ENCODE results near the gene HOXA3. TPM values are rescaled to one million over a fixed set of nuclear protein-coding genes. Genes with fewer than 3 reads are reported as not detected.

The HOXA3 gene
- total RNA-seq, 1 experiment from 2014 or later, result 22.6 TPM

DNA sequence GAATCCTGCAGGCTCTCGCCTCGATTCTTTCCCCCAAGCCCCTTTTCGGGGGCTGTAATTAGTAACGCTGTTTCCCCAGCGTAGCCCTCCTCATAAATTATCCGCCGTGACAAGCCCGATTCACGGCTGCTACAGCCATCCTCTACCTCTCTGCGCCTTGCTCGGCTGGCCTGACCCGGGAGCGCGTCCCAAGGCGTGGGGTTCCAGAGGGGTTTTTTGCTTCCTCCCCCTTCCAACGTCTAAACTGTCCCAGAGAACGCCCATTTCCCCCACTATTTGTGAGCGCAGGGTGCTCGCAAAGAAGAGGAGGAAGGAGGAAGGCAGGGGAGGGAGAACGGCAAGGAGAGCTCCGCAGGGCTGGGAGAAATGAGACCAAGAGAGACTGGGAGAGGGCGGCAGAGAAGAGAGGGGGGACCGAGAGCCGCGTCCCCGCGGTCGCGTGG, 9.8 kb downstream of the HOXA3 start:
- 0 out of 2 replicates have a peak, but pooled peaks cover 6% of the 10 kb centered on the region for H3K4me1 ChIP-seq
- Mint-ChIP-seq H3K4me3 (ENCODE audit: unreplicated experiment) (peak overlapping the region; percentile 78), H3K36me3 (ENCODE audit: insufficient read depth, unreplicated experiment) (peaks cover 11% of the 10 kb centered on the region), H3K4me1 (ENCODE audit: low read depth, unreplicated experiment) (no peaks in the 10 kb centered on the region), H3K27me3 (ENCODE audit: insufficient read depth, unreplicated experiment) (no peaks in the 10 kb centered on the region), H3K27ac (ENCODE audit: unreplicated experiment) (peak overlapping the region; percentile 13), H3K9me3 (ENCODE audit: unreplicated experiment) (no peaks in the 10 kb centered on the region)
- TF ChIP-seq, protein P1, sequence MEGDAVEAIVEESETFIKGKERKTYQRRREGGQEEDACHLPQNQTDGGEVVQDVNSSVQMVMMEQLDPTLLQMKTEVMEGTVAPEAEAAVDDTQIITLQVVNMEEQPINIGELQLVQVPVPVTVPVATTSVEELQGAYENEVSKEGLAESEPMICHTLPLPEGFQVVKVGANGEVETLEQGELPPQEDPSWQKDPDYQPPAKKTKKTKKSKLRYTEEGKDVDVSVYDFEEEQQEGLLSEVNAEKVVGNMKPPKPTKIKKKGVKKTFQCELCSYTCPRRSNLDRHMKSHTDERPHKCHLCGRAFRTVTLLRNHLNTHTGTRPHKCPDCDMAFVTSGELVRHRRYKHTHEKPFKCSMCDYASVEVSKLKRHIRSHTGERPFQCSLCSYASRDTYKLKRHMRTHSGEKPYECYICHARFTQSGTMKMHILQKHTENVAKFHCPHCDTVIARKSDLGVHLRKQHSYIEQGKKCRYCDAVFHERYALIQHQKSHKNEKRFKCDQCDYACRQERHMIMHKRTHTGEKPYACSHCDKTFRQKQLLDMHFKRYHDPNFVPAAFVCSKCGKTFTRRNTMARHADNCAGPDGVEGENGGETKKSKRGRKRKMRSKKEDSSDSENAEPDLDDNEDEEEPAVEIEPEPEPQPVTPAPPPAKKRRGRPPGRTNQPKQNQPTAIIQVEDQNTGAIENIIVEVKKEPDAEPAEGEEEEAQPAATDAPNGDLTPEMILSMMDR (IDR thresholded peaks at IDR 0.05; ENCODE audit: insufficient read depth in 1 of 2, low read depth in 1 of 2, low read length in 1 of 2, severe bottlenecking in 1 of 2, unreplicated experiment in 1 of 2), result no peak
- H3K36me3 ChIP-seq (ENCODE audit: control insufficient read depth, insufficient read depth, low read length), result no peaks in the 10 kb centered on the region; the same call in 1 of the 2 replicates
- ChIA-PET POLR2A (interaction anchor here (1.1 kb wide), 1 partner anchor 21 kb away, joined by 3 read pairs; no protein-coding TSS in a partner anchor), CTCF (interaction anchor here (0.6 to 1.5 kb wide), 3 partner anchors 105 to 289 kb away, joined by 3 to 4 read pairs (median 4); partner anchors contain the start of gene SKAP2)
- no peaks in the 10 kb centered on the region for H3K27me3 ChIP-seq (replicated peaks; ENCODE audit: control insufficient read depth, insufficient read depth, low read length)
- intact Hi-C loops (cut with micrococcal nuclease; ENCODE audit: unreplicated experiment), result no loop called here
- no peaks in the 10 kb centered on the region for H3K9me3 ChIP-seq
- no TSS peak for BruUV-seq (replicated peaks)
- peak overlapping the region; percentile 57 for H3K4me3 ChIP-seq (ENCODE audit: low read depth, low read length)
- DNase-seq, result peak in 1 of 2 experiments; percentile 7

GRCh38 chr7:27141923-27142579, 10.3 kb downstream of the HOXA3 start:
- intact Hi-C loops (cut with micrococcal nuclease; ENCODE audit: unreplicated experiment), result no loop called here
- H3K9me3 ChIP-seq, result no peaks in the 10 kb centered on the region
- BruUV-seq (replicated peaks), result no TSS peak
- DNase-seq, result peak in 1 of 2 experiments; percentile 26
- H3K4me3 Mint-ChIP-seq (ENCODE audit: unreplicated experiment), result peak overlapping the region; percentile 78
- peaks cover 11% of the 10 kb centered on the region for H3K36me3 Mint-ChIP-seq (ENCODE audit: insufficient read depth, unreplicated experiment)
- CTCF ChIA-PET, result interaction anchor here (0.6 to 1.3 kb wide), 4 partner anchors 14 to 288 kb away, joined by 3 to 4 read pairs (median 3); partner anchors contain the start of gene HOXA7
- H3K36me3 ChIP-seq (ENCODE audit: control insufficient read depth, insufficient read depth, low read length), result no peaks in the 10 kb centered on the region; the same call in 1 of the 2 replicates
- no peaks in the 10 kb centered on the region for H3K4me1 Mint-ChIP-seq (ENCODE audit: low read depth, unreplicated experiment)
- no peaks in the 10 kb centered on the region for H3K27me3 ChIP-seq (replicated peaks; ENCODE audit: control insufficient read depth, insufficient read depth, low read length)
- H3K4me3 ChIP-seq (ENCODE audit: low read depth, low read length), result peak overlapping the region; percentile 57
- TF ChIP-seq, protein P1 (IDR thresholded peaks at IDR 0.05; ENCODE audit: insufficient read depth in 1 of 2, low read depth in 1 of 2, low read length in 1 of 2, severe bottlenecking in 1 of 2, unreplicated experiment in 1 of 2), result no peak
- no peaks in the 10 kb centered on the region for H3K9me3 Mint-ChIP-seq (ENCODE audit: unreplicated experiment)
- H3K27ac Mint-ChIP-seq (ENCODE audit: unreplicated experiment), result peak overlapping the region; percentile 13
- H3K27me3 Mint-ChIP-seq (ENCODE audit: insufficient read depth, unreplicated experiment), result no peaks in the 10 kb centered on the region
- POLR2A ChIA-PET, result no interaction called here
- H3K4me1 ChIP-seq, result 0 out of 2 replicates have a peak, but pooled peaks cover 2% of the 10 kb centered on the region

- no peak overlapping the region for H3K27ac Mint-ChIP-seq (ENCODE audit: unreplicated experiment)
- H3K4me3 Mint-ChIP-seq (ENCODE audit: unreplicated experiment), result no peak overlapping the region
- no peaks in the 10 kb centered on the region for H3K27me3 ChIP-seq (replicated peaks; ENCODE audit: control insufficient read depth, insufficient read depth, low read length)
- intact Hi-C loops (cut with micrococcal nuclease; ENCODE audit: unreplicated experiment), result no loop called here
- H3K4me1 ChIP-seq, result no peaks in the 10 kb centered on the region
- peaks cover 11% of the 10 kb centered on the region for H3K36me3 Mint-ChIP-seq (ENCODE audit: insufficient read depth, unreplicated experiment)
- TF ChIP-seq, protein P1 (IDR thresholded peaks at IDR 0.05; ENCODE audit: insufficient read depth in 1 of 2, low read depth in 1 of 2, low read length in 1 of 2, severe bottlenecking in 1 of 2, unreplicated experiment in 1 of 2), result no peak
- POLR2A ChIA-PET, result no interaction called here
- no peaks in the 10 kb centered on the region for H3K9me3 Mint-ChIP-seq (ENCODE audit: unreplicated experiment)
- CTCF ChIA-PET, result interaction anchor here (0.9 to 1.3 kb wide), 2 partner anchors 15 to 20 kb away, joined by 3 read pairs; partner anchors contain the start of gene HOXA7
- BruUV-seq (replicated peaks), result no TSS peak
- H3K27me3 Mint-ChIP-seq (ENCODE audit: insufficient read depth, unreplicated experiment), result no peaks in the 10 kb centered on the region
- no peak overlapping the region for H3K4me3 ChIP-seq (ENCODE audit: low read depth, low read length)
- H3K36me3 ChIP-seq (ENCODE audit: control insufficient read depth, insufficient read depth, low read length), result no peaks in the 10 kb centered on the region; the same call in 1 of the 2 replicates
- no peak for DNase-seq
- H3K4me1 Mint-ChIP-seq (ENCODE audit: low read depth, unreplicated experiment), result no peaks in the 10 kb centered on the region
- H3K9me3 ChIP-seq, result no peaks in the 10 kb centered on the region
Observed at GRCh38 chr7:27141137-27141922, 11.1 kb downstream of the HOXA3 start.
